Stomach (tissue), 9 donors: ENCODE measurements around the gene ARHGAP15. TPM values are rescaled to one million over a fixed set of nuclear protein-coding genes. Genes with fewer than 3 reads are reported as not detected.

ENCODE experiments used
- DNase-seq, 2 donors: peaks; one replicate each; pipeline versions ENCODE4 v3.0.0 to v3.0.0-alpha.2; 2013 to 2019
- H3K27ac ChIP-seq, 5 donors: fragments of 200-600 bp in 4 of 5; sonication (generic) in 4 of 5; one replicate each; pipeline ENCODE4 v1.5.1; 2013 to 2019; ENCODE audit warnings: mild to moderate bottlenecking in 1 of 5, moderate library complexity in 1 of 5
- H3K27me3 ChIP-seq, 3 donors: fragments of 200-600 bp; sonication (generic); one replicate each; pipeline ENCODE4 v1.5.1; 2017 to 2019; ENCODE audit warnings: mixed run types in 1 of 3
- H3K36me3 ChIP-seq, 4 donors: fragments of 200-600 bp; sonication (generic); 1 replicate in 3 of 4; 2 replicates in 1 of 4; pipeline ENCODE4 v1.5.1; 2016 to 2019
- H3K4me1 ChIP-seq, 4 donors: fragments of 200-600 bp; sonication (generic); one replicate each; pipeline ENCODE4 v1.5.1; 2016 to 2019
- H3K4me3 ChIP-seq, 4 donors: fragments of 200-600 bp; sonication (generic) in 3 of 4; one replicate each; pipeline ENCODE4 v1.5.1; 2016 to 2019; ENCODE audit warnings: mild to moderate bottlenecking in 1 of 4
- H3K9me3 ChIP-seq, 4 donors: fragments of 200-600 bp; sonication (generic); one replicate each; pipeline ENCODE4 v1.5.1; 2016 to 2019
- EP300 ChIP-seq: sonication (generic); formaldehyde crosslinking; IDR thresholded peaks from one replicate; pipeline ENCODE4 v1.6.1; 2017; ENCODE audit warnings: antibody characterized with exemption
- POLR2A ChIP-seq, 4 donors: fragments of 450-650 bp; IDR thresholded peaks; one replicate each; pipeline ENCODE4 v1.6.1; 2016; ENCODE audit warnings: antibody characterized with exemption in 4 of 4, control low read depth in 2 of 4, mild to moderate bottlenecking in 1 of 4, moderate library complexity in 1 of 4
- POLR2AphosphoS5 ChIP-seq, 3 donors: sonication (generic); formaldehyde crosslinking; IDR thresholded peaks; one replicate each; pipeline ENCODE4 v1.6.1; 2016; ENCODE audit warnings: antibody characterized with exemption in 3 of 3
- WGBS, 5 donors: extraction: QIAGEN DNeasy Blood & Tissue Kit in 3 of 5; methylation state at CpG; one replicate each; pipeline versions ENCODE4 v1.1.5 to v1.1.7; 2013 to 2018; 5-methylcytosine and 5-hydroxymethylcytosine counted together
- intact Hi-C: fragments of 100-400 bp; cut with DNase I; formaldehyde crosslinking; loops from one replicate; pipeline ENCODE4 v1.15.1; 2023; ENCODE audit warnings: low total_unique reads
- polyA plus RNA-seq, 3 donors: library from polyadenylated mRNA; stranded (reverse); fragments of 200-250 nt; gene quantifications; one replicate each; pipeline ENCODE4 v1.2.3, GENCODE V29; 2013
- total RNA-seq, 5 donors: library from RNA; depleted of rRNA; stranded (reverse); fragments of >200 nt; gene quantifications; one replicate each; pipeline versions ENCODE4 v1.1.0 to v1.2.3, GENCODE V29; 2014 to 2016
- TF ChIP-seq, protein P1 (sequence below), 7 experiments: fragments of 450-650 bp in 4 of 7; fragments of 200-600 bp in 3 of 7; sonication (generic) in 3 of 7; IDR thresholded peaks; one replicate each; pipeline ENCODE4 v1.5.1; 2016 to 2019; ENCODE audit warnings: antibody characterized with exemption in 7 of 7, control low read depth in 2 of 7, mild to moderate bottlenecking in 1 of 7
- donor health status: healthy with polysubstance abuse.
- donor health status: Bipolar disorder and iron deficiency.
- donor health status: healthy.

The ARHGAP15 gene
- total and polyA plus RNA-seq, 8 donors = 1.8 to 66.3 (median 6.8) TPM; not detected in 1

DNA sequence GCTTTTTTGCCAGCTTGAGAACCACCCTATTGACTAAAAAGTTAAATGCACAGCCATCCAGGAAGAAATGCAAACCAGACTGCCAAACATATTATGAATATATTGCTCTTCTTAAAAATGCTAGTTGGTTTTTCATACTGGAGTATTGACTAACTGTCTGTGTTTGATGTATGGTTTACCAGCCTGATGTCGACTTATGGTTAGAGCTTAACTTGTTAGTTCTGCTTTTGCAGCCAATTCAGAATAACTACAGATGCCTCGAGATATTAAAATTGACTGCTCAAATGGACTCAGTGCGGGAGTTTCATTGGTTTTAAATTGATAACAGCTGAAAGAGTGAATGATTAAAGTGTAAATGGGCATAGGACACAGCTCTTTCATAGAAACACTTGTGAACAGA lies 369.8 kb downstream of the ARHGAP15 start:
- Histone ChIP-seq H3K4me1 (no peaks in the 10 kb centered on the region), H3K27me3 (no peaks in the 10 kb centered on the region), H3K36me3 (no peaks in the 10 kb centered on the region), H3K9me3 (no peaks in the 10 kb centered on the region), H3K4me3 (no peak overlapping the region), H3K27ac (no peak overlapping the region)
- no peak for DNase-seq
- no peak for TF ChIP-seq POLR2AphosphoS5 (IDR thresholded peaks at IDR 0.05)
- TF ChIP-seq, protein P1, sequence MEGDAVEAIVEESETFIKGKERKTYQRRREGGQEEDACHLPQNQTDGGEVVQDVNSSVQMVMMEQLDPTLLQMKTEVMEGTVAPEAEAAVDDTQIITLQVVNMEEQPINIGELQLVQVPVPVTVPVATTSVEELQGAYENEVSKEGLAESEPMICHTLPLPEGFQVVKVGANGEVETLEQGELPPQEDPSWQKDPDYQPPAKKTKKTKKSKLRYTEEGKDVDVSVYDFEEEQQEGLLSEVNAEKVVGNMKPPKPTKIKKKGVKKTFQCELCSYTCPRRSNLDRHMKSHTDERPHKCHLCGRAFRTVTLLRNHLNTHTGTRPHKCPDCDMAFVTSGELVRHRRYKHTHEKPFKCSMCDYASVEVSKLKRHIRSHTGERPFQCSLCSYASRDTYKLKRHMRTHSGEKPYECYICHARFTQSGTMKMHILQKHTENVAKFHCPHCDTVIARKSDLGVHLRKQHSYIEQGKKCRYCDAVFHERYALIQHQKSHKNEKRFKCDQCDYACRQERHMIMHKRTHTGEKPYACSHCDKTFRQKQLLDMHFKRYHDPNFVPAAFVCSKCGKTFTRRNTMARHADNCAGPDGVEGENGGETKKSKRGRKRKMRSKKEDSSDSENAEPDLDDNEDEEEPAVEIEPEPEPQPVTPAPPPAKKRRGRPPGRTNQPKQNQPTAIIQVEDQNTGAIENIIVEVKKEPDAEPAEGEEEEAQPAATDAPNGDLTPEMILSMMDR (IDR thresholded peaks at IDR 0.05) = no peak
- TF ChIP-seq EP300 = no peak
- no peak for TF ChIP-seq POLR2A (IDR thresholded peaks at IDR 0.05)
- WGBS, 5 donors = 50 to 70% (median 60%) methylated on average over 3 of the region's 3 CpGs
- intact Hi-C loops = no loop called here

DNA sequence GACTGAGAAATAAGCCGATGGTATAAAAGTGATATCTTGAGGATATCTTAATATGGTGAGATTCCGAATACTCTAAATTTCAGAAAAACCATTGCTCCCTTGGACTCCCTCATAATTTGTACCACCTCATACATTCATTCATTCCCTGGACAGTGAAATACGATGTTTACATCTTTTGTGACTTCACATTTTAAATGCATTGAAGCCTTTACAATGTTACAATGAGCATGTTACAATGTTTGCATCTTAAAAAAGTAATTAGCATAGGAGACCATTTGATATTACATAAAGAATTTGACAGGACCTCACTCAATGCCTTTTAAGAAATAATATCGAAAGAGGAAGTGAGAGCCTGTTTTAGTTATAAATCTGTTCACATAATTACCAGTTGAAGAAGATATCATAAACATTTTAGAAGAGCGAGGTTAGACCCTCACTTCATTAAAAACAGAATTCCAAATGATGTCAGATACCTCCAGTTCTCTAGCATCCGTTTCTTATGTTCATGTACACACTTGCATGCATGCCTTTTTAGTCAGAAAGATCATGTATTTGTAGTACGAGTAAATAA lies 372.0 kb downstream of the ARHGAP15 start:
- intact Hi-C loops = no loop called here

DNA sequence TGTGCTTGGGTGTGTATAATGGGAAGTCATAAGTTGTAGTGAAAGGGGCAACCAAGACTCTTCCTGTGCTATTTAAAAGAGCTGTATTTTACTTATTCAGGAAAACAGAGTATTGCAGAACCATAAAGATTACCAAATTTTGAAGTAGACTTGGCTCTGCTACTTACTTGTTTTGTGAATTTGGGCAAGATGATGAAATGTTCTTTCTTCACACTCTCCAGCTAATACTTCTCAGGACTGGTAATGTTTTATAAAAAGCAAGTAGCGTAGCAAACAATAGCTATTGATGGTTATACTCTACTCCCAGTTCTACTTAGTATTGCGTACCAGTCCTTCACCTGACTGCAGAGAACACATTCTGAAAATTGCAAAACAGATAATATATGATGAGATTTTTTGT lies 374.1 kb downstream of the ARHGAP15 start:
- DNase-seq = no peak
- H3K9me3 ChIP-seq = no peaks in the 10 kb centered on the region
- no peaks in the 10 kb centered on the region for H3K36me3 ChIP-seq
- no peak overlapping the region for H3K4me3 ChIP-seq
- 91 to 95% (median 92%) methylated on average over 2 of the region's 2 CpGs for WGBS, 5 donors
- H3K27ac ChIP-seq = no peak overlapping the region
- TF ChIP-seq, protein P1 (IDR thresholded peaks at IDR 0.05) = no peak
- TF ChIP-seq POLR2A (IDR thresholded peaks at IDR 0.05) = no peak
- no peak for TF ChIP-seq EP300
- no peak for TF ChIP-seq POLR2AphosphoS5 (IDR thresholded peaks at IDR 0.05)
- intact Hi-C loops = no loop called here
- no peaks in the 10 kb centered on the region for H3K27me3 ChIP-seq
- H3K4me1 ChIP-seq = no peaks in the 10 kb centered on the region

More for the DNA sequence above, 372.0 kb downstream of the ARHGAP15 start:
- Histone ChIP-seq H3K4me3 (no peak overlapping the region), H3K27ac (no peak overlapping the region), H3K4me1 (no peaks in the 10 kb centered on the region), H3K36me3 (no peaks in the 10 kb centered on the region), H3K9me3 (no peaks in the 10 kb centered on the region), H3K27me3 (no peaks in the 10 kb centered on the region)
- WGBS, 5 donors = 85 to 91% (median 86%) methylated on average over 7 of the region's 7 CpGs
- DNase-seq = no peak
- TF ChIP-seq, protein P1 (IDR thresholded peaks at IDR 0.05) = no peak
- no peak for TF ChIP-seq POLR2AphosphoS5 (IDR thresholded peaks at IDR 0.05)
- no peak for TF ChIP-seq POLR2A (IDR thresholded peaks at IDR 0.05)
- no peak for TF ChIP-seq EP300

DNA sequence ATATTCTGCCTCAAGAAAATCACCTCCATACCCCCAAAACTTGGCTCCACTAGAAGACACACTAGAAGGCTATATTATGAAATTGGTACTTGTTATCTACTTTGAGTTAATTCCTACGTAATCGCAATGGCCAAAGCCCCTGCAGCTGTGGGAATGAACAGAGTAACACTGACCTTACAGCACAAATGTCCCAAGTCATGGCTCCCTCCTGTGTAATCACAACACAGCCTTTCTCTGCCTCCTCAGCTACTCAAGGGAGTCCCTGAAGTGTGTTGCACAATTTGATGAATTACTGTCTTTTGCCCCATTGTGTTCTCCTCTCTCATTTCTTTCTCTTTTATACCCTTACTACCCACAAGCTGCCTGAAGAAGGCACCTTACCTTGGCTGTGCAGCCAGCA lies 375.2 kb downstream of the ARHGAP15 start:
- Histone ChIP-seq H3K9me3 (no peaks in the 10 kb centered on the region), H3K4me1 (no peaks in the 10 kb centered on the region), H3K27ac (no peak overlapping the region), H3K27me3 (no peaks in the 10 kb centered on the region), H3K4me3 (no peak overlapping the region), H3K36me3 (no peaks in the 10 kb centered on the region)
- intact Hi-C loops = no loop called here
- TF ChIP-seq POLR2A (IDR thresholded peaks at IDR 0.05) = no peak
- no peak for TF ChIP-seq POLR2AphosphoS5 (IDR thresholded peaks at IDR 0.05)
- TF ChIP-seq, protein P1 (IDR thresholded peaks at IDR 0.05) = no peak
- TF ChIP-seq EP300 = no peak
- DNase-seq = no peak
- WGBS, 5 donors = 90 to 99% (median 94%) methylated on average over 2 of the region's 2 CpGs
